Esophagus muscularis mucosa (tissue), 2 donors: ENCODE measurements around the gene MYH3.
"Not testable (repeated sequence)": the region's sequence is repeated elsewhere in the genome, so short reads cannot be mapped to it uniquely, and the experiment has no call there.

ENCODE experiments used
- POLR2A ChIP-seq: fragments of 450-650 bp; IDR thresholded peaks from one replicate; pipeline ENCODE4 v1.6.1; 2017; ENCODE audit warnings: antibody characterized with exemption, moderate library complexity, mild to moderate bottlenecking, low read depth
- POLR2AphosphoS5 ChIP-seq, 2 donors: sonication (generic); formaldehyde crosslinking; IDR thresholded peaks; one replicate each; pipeline ENCODE4 v1.6.1; 2017; ENCODE audit warnings: antibody characterized with exemption in 2 of 2

DNA sequence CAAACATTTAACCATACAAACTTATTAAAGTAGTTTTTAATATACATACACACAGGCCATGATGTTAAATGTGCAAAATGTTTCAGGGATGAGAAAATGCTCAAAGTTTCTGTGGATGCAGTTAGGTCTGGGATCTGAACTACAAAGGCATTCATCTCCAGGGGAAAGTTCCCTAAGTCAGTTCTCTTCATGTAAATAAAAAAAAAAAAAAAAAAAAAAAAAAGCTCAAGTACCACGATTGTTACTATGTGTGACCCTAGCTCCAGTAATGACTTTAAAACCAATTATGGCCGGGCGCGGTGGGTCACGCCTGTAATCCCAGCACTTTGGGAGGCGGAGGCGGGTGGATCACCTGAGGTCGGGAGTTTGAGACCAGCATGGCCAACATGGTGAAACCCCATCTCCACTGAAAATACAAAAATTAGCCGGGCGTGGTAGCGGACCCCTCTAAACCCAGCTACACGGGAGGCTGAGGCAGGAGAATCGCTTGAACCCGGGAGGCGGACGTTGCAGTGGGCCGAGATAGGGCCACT, 38.8 kb upstream of the MYH3 start:
- not testable (repeated sequence) for TF ChIP-seq POLR2AphosphoS5 (IDR thresholded peaks at IDR 0.05); POLR2A
